Raji (cell line): Measurements from ENCODE around the gene PCSK5.

Experiments used
- POLR2A ChIP-seq: IDR thresholded peaks from 2 replicates; pipeline ENCODE4 v1.6.1; 2011; ENCODE audit warnings: low read depth, low read length, control low read depth; ENCODE audit not compliant: insufficient read depth

PCSK5 gene

DNA sequence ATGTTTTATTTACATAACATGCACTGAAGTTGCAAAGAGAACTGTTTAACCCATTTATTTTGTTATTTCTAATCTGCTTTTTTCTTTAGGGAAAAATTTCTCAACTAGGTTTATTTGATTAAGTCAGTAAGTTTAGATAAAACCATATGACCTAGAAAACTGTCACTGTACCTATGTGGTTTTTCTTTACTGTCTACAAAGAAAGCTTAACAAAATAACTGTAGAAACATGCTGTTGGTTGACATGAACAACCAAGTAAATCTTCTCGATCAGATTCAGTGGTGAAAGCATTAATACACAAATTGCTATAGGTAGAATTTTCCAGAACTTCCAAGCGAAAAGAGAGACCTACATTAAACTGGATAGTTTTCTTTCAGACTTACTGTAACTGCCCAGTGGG lies 137.4 kb downstream of the PCSK5 start:
- TF ChIP-seq POLR2A, result no peak

DNA sequence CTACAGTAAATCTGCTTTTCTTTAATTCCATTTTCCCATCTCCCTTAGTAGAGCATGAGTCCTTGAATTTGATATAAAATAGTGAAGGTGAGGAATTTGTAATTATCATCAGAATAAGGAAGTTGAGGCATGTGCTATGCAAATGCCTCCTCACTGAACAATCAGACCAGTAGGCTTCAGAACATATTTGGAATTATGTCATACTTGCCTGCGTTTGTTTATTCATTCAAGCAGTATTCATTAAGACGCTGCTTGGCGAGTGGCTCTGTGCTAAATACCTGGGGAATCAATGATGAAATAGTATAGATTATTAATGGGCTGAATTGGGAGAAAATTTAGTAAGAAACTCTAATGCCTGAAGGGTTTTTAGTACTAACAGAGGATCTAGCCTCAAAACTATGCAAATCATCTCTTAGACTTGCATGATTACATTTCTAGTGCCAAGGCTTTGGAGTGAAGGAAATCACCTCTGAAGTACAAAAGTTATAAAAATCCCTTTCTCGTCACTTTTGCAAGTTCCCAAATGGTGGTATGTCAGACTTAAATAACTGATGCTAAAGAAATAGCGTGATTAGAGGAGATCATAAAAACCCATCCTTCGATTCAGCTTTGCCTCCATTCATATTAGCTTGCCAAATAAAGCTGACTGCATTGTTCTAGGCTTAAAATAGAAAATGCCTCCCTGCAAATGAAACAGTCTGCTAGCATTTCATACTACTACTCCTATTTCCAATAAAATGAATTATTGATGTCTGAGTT lies 141.7 kb downstream of the PCSK5 start:
- no peak for TF ChIP-seq POLR2A

- no peak for TF ChIP-seq POLR2A
Observed at GRCh38 chr9:76032797-76033373, 142.4 kb downstream of the PCSK5 start.

- no peak for TF ChIP-seq POLR2A
Observed at GRCh38 chr9:76034049-76034448, 143.6 kb downstream of the PCSK5 start.

- no peak for TF ChIP-seq POLR2A
Observed at GRCh38 chr9:76036762-76037161, 146.3 kb downstream of the PCSK5 start.

- no peak for TF ChIP-seq POLR2A
Observed at GRCh38 chr9:76037587-76038225, 147.2 kb downstream of the PCSK5 start.

DNA sequence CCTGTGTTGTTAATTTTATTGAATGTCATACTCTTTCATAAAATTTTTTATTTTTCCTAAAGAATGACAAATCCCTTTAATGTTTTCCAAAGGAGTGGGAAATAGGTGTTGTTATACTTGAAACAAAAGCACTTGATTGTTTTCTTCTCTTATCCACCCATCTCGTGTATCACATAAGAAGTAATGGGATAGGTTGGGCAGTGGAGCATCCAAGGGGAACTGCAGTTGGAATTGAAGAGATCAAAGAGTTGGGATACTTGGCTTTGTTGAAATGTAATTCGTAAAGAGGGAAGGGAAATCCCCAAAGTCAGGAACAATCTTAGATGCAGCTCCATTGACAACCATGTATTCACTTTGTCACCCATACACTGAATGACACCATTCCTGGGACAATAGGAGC lies 148.0 kb downstream of the PCSK5 start:
- no peak for TF ChIP-seq POLR2A

DNA sequence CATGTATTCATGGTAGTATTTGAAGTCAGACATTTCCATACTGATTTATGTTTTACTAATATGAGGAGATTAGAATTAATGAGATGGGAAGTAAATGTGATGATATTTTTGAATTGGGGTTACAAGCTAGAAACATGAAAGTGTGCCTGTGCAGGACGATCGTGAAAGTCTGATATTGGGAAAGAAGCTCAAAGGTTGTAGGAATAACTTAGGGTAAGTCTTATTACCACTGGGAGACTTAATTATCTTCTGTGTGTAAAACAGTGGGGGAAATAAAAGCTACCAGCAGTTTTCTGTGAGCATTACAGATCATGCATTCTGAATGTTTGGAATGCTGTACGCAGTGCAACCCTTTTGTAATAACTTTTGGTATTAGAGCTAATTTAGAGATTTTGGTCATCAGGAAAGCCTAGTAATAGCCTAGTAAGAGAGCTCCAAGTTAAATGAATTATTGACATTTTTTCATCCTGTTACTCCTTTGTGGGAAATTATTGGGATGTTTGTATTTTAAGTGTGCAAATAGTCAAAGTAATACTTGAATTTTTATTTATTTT lies 153.9 kb downstream of the PCSK5 start:
- TF ChIP-seq POLR2A, result no peak

DNA sequence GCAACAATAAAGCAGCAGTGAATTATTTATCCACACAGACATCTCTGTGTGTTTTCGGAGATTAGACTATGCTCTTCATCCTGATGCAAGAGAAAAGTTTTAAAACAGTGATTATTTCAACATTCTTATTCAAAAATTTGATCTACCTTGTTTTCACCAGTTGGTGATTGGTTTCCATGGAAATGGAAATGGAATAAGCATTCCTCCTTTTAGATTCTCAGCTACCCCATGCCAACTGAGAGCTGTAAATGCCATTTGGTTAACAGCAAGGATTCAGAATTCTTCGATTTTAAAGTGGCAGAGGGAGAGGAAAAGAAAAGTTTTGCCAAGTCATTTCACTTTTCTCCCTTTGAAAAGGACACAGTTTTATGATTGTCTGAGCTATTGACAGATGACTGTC lies 154.7 kb downstream of the PCSK5 start:
- TF ChIP-seq POLR2A, result no peak

DNA sequence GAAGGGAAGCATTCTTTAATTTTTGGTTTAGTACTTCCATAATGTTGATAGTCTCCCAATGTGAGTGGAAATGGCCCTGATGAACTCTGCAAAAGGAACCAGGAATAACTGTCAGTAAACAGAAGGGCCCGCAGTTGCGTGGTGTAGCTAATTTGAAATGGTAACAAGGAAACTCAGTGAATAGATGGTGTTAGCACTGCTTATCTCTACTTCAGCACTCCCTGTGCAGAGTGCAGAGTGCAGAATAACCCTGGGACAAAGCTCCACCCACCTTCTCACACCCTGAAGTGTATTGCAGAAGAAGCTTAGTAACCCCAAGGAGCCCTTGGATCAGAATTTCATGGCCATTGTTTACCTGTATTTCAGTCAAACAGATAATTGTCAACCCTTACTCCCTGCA lies 158.9 kb downstream of the PCSK5 start:
- no peak for TF ChIP-seq POLR2A

DNA sequence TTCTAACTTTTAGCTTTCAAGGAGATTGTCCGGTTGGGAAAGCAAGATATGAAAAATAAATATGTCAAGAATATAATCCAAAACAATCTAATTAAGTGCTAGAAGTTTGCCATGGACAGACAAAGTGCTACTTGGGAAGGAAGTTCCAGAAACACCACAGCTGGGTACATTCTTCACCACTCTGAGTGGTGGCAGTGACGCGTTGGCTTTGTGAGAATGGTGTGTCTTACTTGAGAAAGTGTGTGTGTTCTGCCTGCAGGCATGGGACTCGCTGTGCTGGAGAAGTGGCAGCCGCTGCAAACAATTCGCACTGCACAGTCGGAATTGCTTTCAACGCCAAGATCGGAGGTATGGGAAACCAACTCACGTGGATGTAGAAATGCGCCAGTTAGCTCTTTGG lies 177.2 kb downstream of the PCSK5 start:
- TF ChIP-seq POLR2A, result no peak

GRCh38 chr9:76077537-76077936 lies 187.1 kb downstream of the PCSK5 start:
- TF ChIP-seq POLR2A, result no peak

- TF ChIP-seq POLR2A, result no peak
Observed at GRCh38 chr9:76082057-76082456, 191.6 kb downstream of the PCSK5 start.

DNA sequence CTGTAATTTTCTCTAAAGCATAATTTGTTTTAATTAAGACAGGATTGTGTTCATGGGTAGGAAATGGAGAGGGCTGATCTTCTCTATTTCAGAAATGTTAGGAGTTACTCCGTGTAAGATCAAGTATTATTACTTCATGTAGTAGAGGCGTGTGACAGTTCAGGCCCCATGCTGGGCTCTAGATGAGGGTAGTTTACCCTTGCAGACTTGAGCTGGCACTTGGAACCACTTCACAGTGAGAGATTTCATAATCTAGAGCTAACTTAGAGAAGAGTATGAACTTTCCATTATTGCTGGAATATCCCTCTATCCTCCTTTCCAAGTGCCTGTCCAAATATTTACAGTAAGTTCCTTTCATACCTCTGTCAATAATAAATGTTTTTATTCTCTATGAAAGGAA lies 195.1 kb downstream of the PCSK5 start:
- TF ChIP-seq POLR2A, result no peak

GRCh38 chr9:76086539-76086938 lies 196.1 kb downstream of the PCSK5 start:
- no peak for TF ChIP-seq POLR2A

GRCh38 chr9:76087976-76088375 lies 197.5 kb downstream of the PCSK5 start:
- no peak for TF ChIP-seq POLR2A
